ENCODE results near the gene FGFR2.

- TF ChIP-seq EZH2phosphoT487 (IDR thresholded peaks at IDR 0.05; ENCODE audit: borderline replicate concordance, low read length) (no peak), CTCF (IDR thresholded peaks at IDR 0.05; ENCODE audit: low read depth, low read length, poor library complexity, severe bottlenecking) (no peak)
Measured at GRCh38 chr10:121594076-121594475, 4.2 kb downstream of the FGFR2 start.
